Activated T-helper 1 cell treated with anti-CD3 and anti-CD28 coated beads, Interleukin-12 subunit alpha, Interleukin-12 subunit beta, Interleukin-2, Interleukin-4 antibody, amounts not matched to agents 30 ng/mL and 10 ng/mL and 1 ng/mL, durations not matched to agents 14 hours and 24 hours and 36 hours (primary cell): Measurements from ENCODE around the gene MAZ. TPM values are rescaled to one million over a fixed set of nuclear protein-coding genes. Genes with fewer than 3 reads are reported as not detected.

Experiments
- DNase-seq: peaks from one replicate; pipeline ENCODE4 v3.0.0; 2021; ENCODE audit warnings: low spot score
- H3K27ac Mint-ChIP-seq: one replicate; pipeline ENCODE4 v1.8.0; 2021; ENCODE audit warnings: mild to moderate bottlenecking, mixed read lengths
- H3K27me3 Mint-ChIP-seq: one replicate; pipeline ENCODE4 v1.8.0; 2022; ENCODE audit warnings: mild to moderate bottlenecking, moderate library complexity, mixed read lengths; ENCODE audit not compliant: insufficient read depth
- H3K36me3 Mint-ChIP-seq: one replicate; pipeline ENCODE4 v1.8.0; 2021; ENCODE audit warnings: low read depth, mixed read lengths
- H3K4me1 Mint-ChIP-seq: one replicate; pipeline ENCODE4 v1.8.0; 2021; ENCODE audit warnings: low read depth, mixed read lengths
- H3K4me3 Mint-ChIP-seq: one replicate; pipeline ENCODE4 v1.8.0; 2021; ENCODE audit warnings: mild to moderate bottlenecking, moderate library complexity, mixed read lengths
- H3K9me3 Mint-ChIP-seq: one replicate; pipeline ENCODE4 v1.8.0; 2021; ENCODE audit warnings: mixed read lengths
- intact Hi-C: fragments of 100-400 bp; cut with micrococcal nuclease; formaldehyde crosslinking; loops from one replicate; pipeline ENCODE4 v1.15.1; 2024
- total RNA-seq: library from RNA; stranded (reverse); gene quantifications from 2 replicates; pipeline ENCODE4 v1.2.3, GENCODE V29; 2022

The MAZ gene
- total RNA-seq, 1 donor from 2014 or later = 380 TPM

DNA sequence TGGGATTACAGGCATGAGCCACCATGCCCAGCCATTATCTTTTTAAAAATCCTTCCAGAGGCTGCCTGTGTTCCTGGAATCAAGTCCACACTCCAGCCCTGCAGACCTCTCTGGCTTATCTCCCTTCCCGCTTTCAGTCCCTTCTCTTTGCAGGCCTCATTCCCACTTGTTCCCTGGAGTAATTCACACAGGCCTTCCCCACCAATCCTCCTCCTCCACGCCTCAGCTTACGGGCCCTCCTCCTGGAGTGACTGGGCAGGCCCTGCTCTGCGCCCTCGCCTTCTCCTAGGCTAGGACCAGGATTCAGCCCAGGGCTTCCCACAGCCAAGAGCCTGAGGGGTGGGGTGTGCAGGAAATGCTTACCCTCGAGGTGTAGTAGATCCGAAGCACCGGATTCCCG, 53.9 kb downstream of the MAZ start:
- no peaks in the 10 kb centered on the region for H3K9me3 Mint-ChIP-seq
- no peak overlapping the region for H3K4me3 Mint-ChIP-seq
- no peaks in the 10 kb centered on the region for H3K27me3 Mint-ChIP-seq
- H3K36me3 Mint-ChIP-seq = peaks cover 18% of the 10 kb centered on the region
- H3K27ac Mint-ChIP-seq = peak overlapping the region; percentile 52
- H3K4me1 Mint-ChIP-seq = peaks cover 24% of the 10 kb centered on the region
- intact Hi-C loops = loop anchor here (5.0 to 10.0 kb wide), 3 partner anchors 158 to 1212 kb away; partner anchors contain the start of genes FBRS, PRR14, ZNF646 and ZNF668
- DNase-seq = no peak

Other genes starting within 250 kb of the MAZ start
- gene SPN, start 143.3 kb upstream of the MAZ start, total RNA-seq = 191 and 196 TPM in 2 replicates
- 6.3 and 6.5 TPM in 2 replicates for gene QPRT, start 127.3 kb upstream of the MAZ start, total RNA-seq
- 21.3 and 24.6 TPM in 2 replicates for gene C16orf54, start 60.5 kb upstream of the MAZ start, total RNA-seq
- gene ZG16, start 28.3 kb upstream of the MAZ start, total RNA-seq = not detected in 2 replicates
- gene KIF22, start 15.8 kb upstream of the MAZ start, total RNA-seq = 134 and 140 TPM in 2 replicates
- 1.0 and 1.3 TPM in 2 replicates for gene PRRT2, start 5.7 kb downstream of the MAZ start, total RNA-seq
- 29.2 and 30.8 TPM in 2 replicates for gene PAGR1, start 9.6 kb downstream of the MAZ start, total RNA-seq
- gene MVP, start 13.9 kb downstream of the MAZ start, total RNA-seq = 117 and 124 TPM in 2 replicates
- 83.7 and 85.5 TPM in 2 replicates for gene CDIPT, start 56.7 kb downstream of the MAZ start, total RNA-seq
- gene SEZ6L2, start 93.0 kb downstream of the MAZ start, total RNA-seq = 0.16 and 0.32 TPM in 2 replicates
- 4.2 and 4.7 TPM in 2 replicates for gene ASPHD1, start 94.0 kb downstream of the MAZ start, total RNA-seq
- 53.7 and 58.2 TPM in 2 replicates for gene KCTD13, start 119.7 kb downstream of the MAZ start, total RNA-seq
- gene TMEM219, start 155.6 kb downstream of the MAZ start, total RNA-seq = 41.5 and 43.7 TPM in 2 replicates
- gene TAOK2, start 167.3 kb downstream of the MAZ start, total RNA-seq = 38.5 and 39.7 TPM in 2 replicates
- gene HIRIP3, start 189.1 kb downstream of the MAZ start, total RNA-seq = 48.8 and 50.1 TPM in 2 replicates
- gene INO80E, start 189.7 kb downstream of the MAZ start, total RNA-seq = 128 and 137 TPM in 2 replicates
- 2.0 and 2.3 TPM in 2 replicates for gene DOC2A, start 204.5 kb downstream of the MAZ start, total RNA-seq
- not detected in 2 replicates for gene C16orf92, start 216.7 kb downstream of the MAZ start, total RNA-seq
- gene TLCD3B, start 224.7 kb downstream of the MAZ start, total RNA-seq = 1.6 and 1.9 TPM in 2 replicates